DMS79 (cell line): Measurements from ENCODE around the gene MEST.
"Not testable (repeated sequence)": the region's sequence is repeated elsewhere in the genome, so short reads cannot be mapped to it uniquely, and the experiment has no call there.

Experiments used
- DNase-seq: peaks from one replicate; lab custom pipeline; 2025; lab: John Stamatoyannopoulos, UW

MEST gene

DNA sequence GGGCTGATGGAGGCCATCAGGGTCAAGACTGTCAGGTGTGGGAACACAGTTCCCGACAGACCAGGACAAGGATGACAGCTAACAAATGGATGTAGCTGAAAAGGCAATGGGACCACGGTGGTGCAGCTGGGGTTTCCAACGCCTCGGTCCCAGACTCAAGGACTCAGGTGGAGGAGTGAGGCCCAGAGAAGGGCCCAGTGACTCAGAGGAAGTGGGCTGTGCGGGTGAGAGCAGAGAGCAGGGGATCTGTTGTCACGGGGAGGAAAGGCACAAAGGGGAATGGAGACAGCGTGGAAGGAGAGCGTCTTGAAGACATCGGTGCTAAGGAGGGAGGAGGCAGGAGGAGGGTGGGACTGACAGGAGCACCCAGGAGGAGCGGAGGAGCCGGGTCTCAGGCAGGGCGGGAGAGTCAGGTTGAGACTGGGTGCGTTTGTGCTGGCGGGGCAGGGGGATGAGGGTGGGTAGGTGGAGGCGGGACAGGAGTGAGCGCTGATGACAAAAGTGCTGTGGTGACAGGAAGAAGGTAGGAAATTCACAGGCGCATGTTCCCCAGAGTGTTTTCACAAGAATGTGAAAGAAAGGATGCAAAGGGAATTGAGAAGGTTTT lies 31.7 kb downstream of the MEST start:
- not testable (repeated sequence) for DNase-seq

DNA sequence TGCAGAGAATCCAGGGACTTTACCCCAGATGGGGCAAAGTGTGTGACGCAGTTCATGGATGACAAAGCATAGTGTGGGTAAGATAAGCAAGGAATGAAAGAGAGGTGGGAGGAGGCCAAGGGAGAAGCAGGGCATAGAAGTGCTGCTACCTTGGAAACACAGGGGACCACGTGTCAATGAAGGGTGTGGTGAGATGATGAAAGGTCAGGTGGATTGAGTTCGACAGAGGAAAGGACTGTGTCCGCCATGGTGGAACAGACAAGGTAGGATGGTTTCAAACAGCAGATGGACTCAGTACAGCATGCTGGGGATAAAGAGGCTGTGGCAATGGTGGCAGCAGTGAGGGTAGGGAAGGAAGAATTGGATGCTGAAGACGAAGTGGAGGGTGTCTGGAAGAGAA lies 32.7 kb downstream of the MEST start:
- DNase-seq, result no peak

DNA sequence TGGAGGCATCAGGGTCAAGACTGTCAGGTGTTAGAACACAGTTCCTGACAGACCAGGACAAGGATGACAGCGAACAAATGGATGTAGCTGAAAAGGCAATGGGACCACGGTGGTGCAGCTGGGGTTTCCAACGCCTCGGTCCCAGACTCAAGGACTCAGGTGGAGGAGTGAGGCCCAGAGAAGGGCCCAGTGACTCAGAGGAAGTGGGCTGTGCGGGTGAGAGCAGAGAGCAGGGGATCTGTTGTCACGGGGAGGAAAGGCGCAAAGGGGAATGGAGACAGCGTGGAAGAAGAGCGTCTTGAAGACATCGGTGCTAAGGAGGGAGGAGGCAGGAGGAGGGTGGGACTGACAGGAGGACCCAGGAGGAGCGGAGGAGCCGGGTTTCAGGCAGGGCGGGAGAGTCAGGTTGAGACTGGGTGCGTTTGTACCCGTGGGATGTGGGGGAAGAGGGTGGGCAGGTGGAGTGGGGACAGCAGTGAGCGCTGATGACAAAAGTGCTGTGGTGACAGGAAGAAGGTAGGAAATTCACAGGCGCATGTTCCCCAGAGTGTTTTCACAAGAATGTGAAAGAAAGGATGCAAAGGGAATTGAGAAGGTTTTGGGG lies 36.0 kb downstream of the MEST start:
- DNase-seq, result not testable (repeated sequence)

GRCh38 chr7:130529417-130529816 lies 37.5 kb downstream of the MEST start:
- DNase-seq, result no peak

- DNase-seq, result not testable (repeated sequence)
Observed at GRCh38 chr7:130537894-130538293, 46.0 kb downstream of the MEST start.

GRCh38 chr7:130541287-130541686 lies 49.4 kb downstream of the MEST start:
- DNase-seq, result not testable (repeated sequence)

DNA sequence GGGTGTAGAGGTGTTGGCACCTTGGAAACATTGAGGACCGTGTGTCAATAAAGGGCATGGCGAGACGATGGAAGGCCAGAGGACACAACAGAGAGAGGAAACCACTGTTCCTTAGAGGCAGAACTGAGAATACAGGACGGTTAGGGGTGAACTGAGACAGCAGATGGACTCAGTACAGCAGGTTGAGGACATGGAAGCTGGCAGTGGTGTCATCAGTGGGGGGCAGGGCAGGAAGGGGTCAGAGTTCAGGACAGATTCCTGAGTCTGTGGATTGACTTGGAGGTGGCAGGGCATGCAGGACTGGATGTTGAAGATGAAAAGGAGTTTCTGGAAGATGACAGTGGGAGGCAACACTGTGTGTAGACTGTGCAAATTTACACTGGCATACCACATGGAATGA lies 50.4 kb downstream of the MEST start:
- DNase-seq, result not testable (repeated sequence)

DNA sequence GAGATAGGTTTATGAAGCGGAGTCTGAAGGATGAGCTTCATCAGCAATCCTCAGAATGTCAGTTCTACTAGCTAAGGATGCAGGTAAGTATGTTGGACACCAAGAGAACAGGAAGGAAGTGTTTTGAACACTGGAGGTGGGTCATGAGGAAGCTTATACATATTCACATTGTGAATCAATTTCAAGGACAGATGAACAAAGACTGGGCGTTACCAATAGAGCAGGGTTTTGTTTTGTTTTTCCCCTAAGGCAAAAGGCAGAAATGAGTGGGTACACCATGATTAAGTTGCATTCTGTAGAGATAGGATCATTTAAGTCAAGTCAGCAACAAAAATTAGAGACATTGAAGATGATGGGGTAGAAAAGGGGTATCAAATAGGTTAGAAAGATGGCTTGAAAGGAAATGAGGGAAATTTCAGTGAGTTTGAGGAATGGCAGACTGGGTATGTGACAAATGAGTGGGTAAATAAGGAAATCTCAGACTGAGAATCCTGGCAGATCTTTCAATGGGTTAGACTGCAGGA lies 51.7 kb downstream of the MEST start:
- no peak for DNase-seq

- DNase-seq, result no peak
Observed at GRCh38 chr7:130544356-130544755, 52.5 kb downstream of the MEST start.

- DNase-seq, result no peak
Observed at GRCh38 chr7:130553398-130554029, 61.6 kb downstream of the MEST start.

- no peak for DNase-seq
Observed at GRCh38 chr7:130554481-130554880, 62.6 kb downstream of the MEST start.
